K562 (cell line): ENCODE data around the gene SPATA45. TPM values are rescaled to one million over a fixed set of nuclear protein-coding genes. Genes with fewer than 3 reads are reported as not detected.
A peak's percentile ranks its signal among the peaks of the same experiment; 100 is the strongest.

Experiments
- ATAC-seq: fragments of 200-7000 bp; cut with Tn5 transposase; 3 replicates; pipeline ENCODE4 v1.9.1; 2020; ENCODE audit warnings: moderate library complexity
- BruUV-seq: library from RNA; stranded (reverse); fragments of 400-500 nt; replicated peaks from 2 replicates; lab custom pipeline; 2021; lab: Mats Ljungman, UMichigan
- CTCF ChIA-PET: fragments of 300-600 bp; formaldehyde crosslinking; extraction: SDS; loops from one replicate; lab custom pipeline; 2021; ENCODE audit warnings: low intra/inter-chr PET ratio; lab: Yijun Ruan, JAX
- POLR2A ChIA-PET: fragments of 300-600, 350-650 bp; sonication (Branson Sonifier 250); formaldehyde crosslinking; extraction: SDS; loops from one replicate; lab custom pipeline; 2021; ENCODE audit warnings: antibody characterized with exemption, inconsistent platforms; lab: Yijun Ruan, JAX
- DNase-seq, 4 experiments: peaks; one replicate each; pipeline versions ENCODE4 v3.0.0 to v3.0.0-alpha.2; 2011 to 2018; ENCODE audit warnings: low spot score in 3 of 4, mixed read lengths in 3 of 4; ENCODE audit errors: extremely low read depth in 1 of 4
- FAIRE-seq: peaks from 2 replicates; lab custom pipeline; 2011; peaks lifted over from hg19 to GRCh38; lab: Jason Lieb, UNC
- H2AFZ ChIP-seq: 2 replicates; pipeline ENCODE4 v1.6.0; 2011; ENCODE audit warnings: low read depth, low read length, control low read depth, inconsistent platforms
- H3K27ac ChIP-seq: fragments of 200-600 bp; 3 replicates; pipeline ENCODE4 v1.8.0; 2011; ENCODE audit warnings: low read depth, mild to moderate bottlenecking, control low read depth, inconsistent platforms, low read length, moderate library complexity, mixed read lengths; ENCODE audit errors: extremely low read depth
- H3K27me3 ChIP-seq, 2 experiments: fragments of 300-600 bp in 1 of 2; 2 replicates in 1 of 2; 3 replicates in 1 of 2; pipeline versions ENCODE4 v1.6.0 to v1.8.0; 2011; ENCODE audit warnings: inconsistent platforms in 2 of 2, low read length in 2 of 2, mild to moderate bottlenecking in 1 of 2, mixed read lengths in 1 of 2, moderate library complexity in 1 of 2; ENCODE audit not compliant: control insufficient read depth in 2 of 2, insufficient read depth in 2 of 2
- H3K36me3 ChIP-seq: fragments of 300-600 bp; 3 replicates; pipeline ENCODE4 v1.8.0; 2011; ENCODE audit warnings: mild to moderate bottlenecking, low read length, inconsistent platforms; ENCODE audit not compliant: control insufficient read depth, insufficient read depth
- H3K4me1 ChIP-seq, 2 experiments: fragments of 200-600 bp in 1 of 2; replicated peaks in 1 of 2; 2 replicates in 1 of 2; 3 replicates in 1 of 2; pipeline versions ENCODE4 v1.5.1 to v1.8.0; 2011; ENCODE audit warnings: inconsistent platforms in 2 of 2, low read length in 2 of 2, mild to moderate bottlenecking in 1 of 2, mixed read lengths in 1 of 2, moderate library complexity in 1 of 2; ENCODE audit not compliant: control insufficient read depth in 2 of 2, insufficient read depth in 2 of 2
- H3K4me2 ChIP-seq: 2 replicates; pipeline ENCODE4 v1.6.1; 2011; ENCODE audit warnings: low read length, control low read depth, inconsistent platforms, mixed read lengths; ENCODE audit not compliant: insufficient read depth
- H3K4me3 ChIP-seq: fragments of 200-600 bp; sonication (generic), shearing (Covaris generic); 2 replicates; pipeline ENCODE4 v1.5.1; 2016; ENCODE audit warnings: control low read depth, inconsistent platforms
- H3K79me2 ChIP-seq: fragments of 200-600 bp; 3 replicates; pipeline ENCODE4 v1.8.0; 2011; ENCODE audit warnings: low read length, inconsistent platforms; ENCODE audit not compliant: control insufficient read depth, insufficient read depth
- H3K9ac ChIP-seq, 2 experiments: 2 replicates each; pipeline versions ENCODE4 v1.6.0 to v1.6.1; 2011; ENCODE audit warnings: low read depth in 2 of 2, low read length in 2 of 2, control low read depth in 1 of 2, inconsistent platforms in 1 of 2, mild to moderate bottlenecking in 1 of 2, mixed read lengths in 1 of 2; ENCODE audit not compliant: insufficient read depth in 1 of 2
- H3K9me1 ChIP-seq: one replicate; pipeline ENCODE4 v1.6.0; 2011; ENCODE audit warnings: inconsistent platforms, mild to moderate bottlenecking, low read length, moderate library complexity; ENCODE audit not compliant: control insufficient read depth, insufficient read depth
- H3K9me3 ChIP-seq: replicated peaks from 2 replicates; pipeline ENCODE4 v1.5.1; 2011; ENCODE audit warnings: low read depth, low read length, inconsistent platforms; ENCODE audit not compliant: control insufficient read depth, insufficient read depth
- H4K20me1 ChIP-seq: replicated peaks from 2 replicates; pipeline ENCODE4 v1.6.1; 2011; ENCODE audit warnings: low read length, inconsistent platforms, mixed read lengths; ENCODE audit not compliant: control insufficient read depth, insufficient read depth
- BRF1 ChIP-seq: IDR thresholded peaks from 3 replicates; pipeline ENCODE4 v1.6.1; 2011; ENCODE audit warnings: borderline replicate concordance, mild to moderate bottlenecking; ENCODE audit not compliant: insufficient read length; ENCODE audit errors: extremely low read depth
- ELF4 ChIP-seq: fragments of 450-650 bp; formaldehyde crosslinking; IDR thresholded peaks from 2 replicates; pipeline ENCODE4 v1.4.0; 2022; ENCODE audit warnings: missing genetic modification characterization
- IRF2 ChIP-seq: sonication (generic); formaldehyde crosslinking; IDR thresholded peaks from 2 replicates; pipeline ENCODE4 v1.8.1; 2022; ENCODE audit warnings: mild to moderate bottlenecking, missing genetic modification reagents
- MEIS2 ChIP-seq: fragments of 450-650 bp; IDR thresholded peaks from 2 replicates; pipeline ENCODE4 v1.6.1; 2014; ENCODE audit warnings: mild to moderate bottlenecking; ENCODE audit not compliant: partially characterized antibody
- MTA1 ChIP-seq: fragments of 450-650 bp; IDR thresholded peaks from 2 replicates; pipeline ENCODE4 v1.6.1; 2017; ENCODE audit warnings: borderline replicate concordance
- NCOA1 ChIP-seq: fragments of 450-650 bp; IDR thresholded peaks from 2 replicates; pipeline ENCODE4 v1.6.1; 2016; ENCODE audit warnings: low read depth
- NEUROD1 ChIP-seq: fragments of 150-350 bp; IDR thresholded peaks from 2 replicates; pipeline ENCODE4 v1.6.1; 2014; ENCODE audit warnings: borderline replicate concordance, low read length, low read depth; ENCODE audit not compliant: partially characterized antibody
- NFE2 ChIP-seq: IDR thresholded peaks from 2 replicates; pipeline ENCODE4 v1.6.1; 2014; ENCODE audit warnings: antibody characterized with exemption, low read depth
- NFIC ChIP-seq: fragments of 450-650 bp; IDR thresholded peaks from 2 replicates; pipeline ENCODE4 v1.6.1; 2017; ENCODE audit warnings: mild to moderate bottlenecking, inconsistent platforms
- TAF15 ChIP-seq: fragments of 200-400 bp; formaldehyde crosslinking; IDR thresholded peaks from 2 replicates; pipeline ENCODE4 v1.6.1; 2017; ENCODE audit warnings: mild to moderate bottlenecking, low read depth, low read length, moderate library complexity
- XRCC3 ChIP-seq: fragments of 450-650 bp; IDR thresholded peaks from 2 replicates; pipeline ENCODE4 v1.6.1; 2017; ENCODE audit warnings: mild to moderate bottlenecking, moderate library complexity
- ZNF175 ChIP-seq: fragments of 200-800 bp; sonication (Bioruptor generic); IDR thresholded peaks from 2 replicates; pipeline ENCODE4 v1.6.1; 2016; ENCODE audit warnings: low read depth, mild to moderate bottlenecking, missing genetic modification characterization, missing compliant biosample characterization
- ZNF830 ChIP-seq: fragments of 250-450 bp; sonication (Bioruptor Pico); IDR thresholded peaks from 2 replicates; pipeline ENCODE4 v1.5.0; 2021; ENCODE audit warnings: mild to moderate bottlenecking
- WGBS: fragments of 100-300 bp; shearing (Covaris generic); methylation state at CpG from one replicate; pipeline ENCODE4 v1.1.6; 2016; ENCODE audit warnings: low coverage, mixed read lengths; ENCODE audit not compliant: insufficient coverage; ENCODE audit errors: missing lambda C conversion rate; 5-methylcytosine and 5-hydroxymethylcytosine counted together
- in situ Hi-C: fragments of 300-500 bp; cut with MboI; formaldehyde crosslinking; loops from 4 replicates; pipeline ENCODE4 v1.15.0; 2018; ENCODE audit warnings: inconsistent platforms, mixed read lengths
- intact Hi-C: fragments of 100-400 bp; cut with micrococcal nuclease; formaldehyde crosslinking; loops from 2 replicates; pipeline ENCODE4 v1.14.2; 2022
- polyA plus RNA-seq, 8 experiments: library from polyadenylated mRNA; depleted of rRNA in 4 of 8; stranded (reverse) in 5 of 8; unstranded in 3 of 8; fragments of >200 nt; fragmentation: Nextera tagmentation in 2 of 8; fragmentation: Illumina TruSeq in 1 of 8; extraction: Ambion mirVana in 2 of 8; extraction: Trizol in 1 of 8; gene quantifications; 2 replicates each; pipeline versions ENCODE4 v1.2.1 to v1.2.3, GENCODE V29; 2011 to 2014; ENCODE audit warnings: inconsistent platforms in 1 of 8, missing spikeins in 1 of 8
- total RNA-seq, 7 experiments: library from RNA; depleted of rRNA in 6 of 7; stranded (reverse); fragments of >200 nt in 6 of 7; fragmentation: Illumina TruSeq in 2 of 7; extraction: Trizol in 2 of 7; gene quantifications; 2 replicates each; pipeline versions ENCODE4 v1.2.1 to v1.2.3, GENCODE V29; 2011 to 2021; ENCODE audit warnings: low replicate concordance in 1 of 7
- TF ChIP-seq, protein P1 (sequence below): fragments of 450-650 bp; conservative IDR thresholded peaks from 2 replicates; pipeline ENCODE4 v1.6.1; 2016; ENCODE audit warnings: missing genetic modification characterization, low read depth, mild to moderate bottlenecking, control low read depth, missing compliant biosample characterization
- TF ChIP-seq, protein P2 (sequence below): fragments of 250-450 bp; sonication (Bioruptor Pico); IDR thresholded peaks from 2 replicates; pipeline ENCODE4 v1.4.0; 2020; ENCODE audit warnings: mild to moderate bottlenecking
- TF ChIP-seq, protein P3 (sequence below): fragments of 450-650 bp; IDR thresholded peaks from 2 replicates; pipeline ENCODE4 v1.6.1; 2017; ENCODE audit warnings: antibody characterized with exemption, mild to moderate bottlenecking

Gene SPATA45
- total and polyA plus RNA-seq, 9 of the 15 experiments (the other 6 are each of a cell fraction or from before 2014, with no cell fraction given): 0.18 TPM; not detected in 8

DNA sequence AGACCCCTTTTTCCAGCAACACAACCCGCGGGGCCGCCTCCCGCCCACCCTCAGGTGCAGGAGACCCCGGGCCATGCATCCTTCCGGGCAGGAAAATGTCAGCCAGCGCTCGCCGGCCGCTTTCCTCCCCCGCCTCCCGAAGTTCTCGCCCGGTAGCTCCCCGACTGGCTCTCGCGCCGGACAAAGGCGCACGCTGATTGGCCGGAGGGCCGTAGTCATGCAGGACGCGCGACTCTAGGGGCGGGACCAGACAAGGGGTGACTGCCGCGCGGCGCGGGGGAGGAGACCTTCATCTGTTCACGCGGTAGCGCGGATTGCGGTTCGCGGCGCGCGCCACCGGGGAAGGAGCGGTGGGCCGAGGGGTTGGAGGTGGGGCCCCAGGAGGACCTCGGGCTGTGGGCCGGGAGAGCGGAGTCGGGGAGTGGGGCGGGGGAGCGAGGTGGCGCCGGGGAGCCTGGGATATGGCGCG lies 10.6 kb upstream of the SPATA45 start, which contains the start of gene FLVCR1:
Gene FLVCR1 (plus strand): TSS at position 284 of the 469 bp plus-strand sequence. CDS start 178 bp downstream, at position 462.
- no peaks in the 10 kb centered on the region for H3K27me3 ChIP-seq
- peak; percentile 96 for ATAC-seq
- H3K4me2 ChIP-seq: peak within 1 kb of the TSS; percentile 97
- H3K79me2 ChIP-seq: peaks cover 48% of the 10 kb centered on the region
- peak; percentile 90 for FAIRE-seq
- peaks cover 13% of the 10 kb centered on the region; the same call in 1 of the 2 replicates for H4K20me1 ChIP-seq
- no peaks in the 10 kb centered on the region for H3K9me1 ChIP-seq
- under 1% methylated on average over 39 of the region's 54 CpGs for WGBS
- H2AFZ ChIP-seq: peak within 1 kb of the TSS; percentile 97
- intact Hi-C loops: loop anchor here (5.0 kb wide), 1 partner anchor 59 kb away; no protein-coding TSS in a partner anchor
- ChIA-PET POLR2A (interaction anchor here (0.6 to 1.5 kb wide), 20 partner anchors 10 to 519 kb away, joined by 3 to 12 read pairs (median 4); partner anchors contain the start of gene SPATA45), CTCF (no interaction called here)
- H3K9ac ChIP-seq: peak within 1 kb of the TSS; percentile 77 to 92
- DNase-seq: peak; percentile 99 to 100 (median 100)
- H3K4me1 ChIP-seq: peaks cover 29 to 31% of the 10 kb centered on the region in 2 experiments; a peak in 4 of 5 replicates
- BruUV-seq: no TSS peak
- H3K27ac ChIP-seq: peak within 1 kb of the TSS; percentile 85
- H3K4me3 ChIP-seq: peak within 1 kb of the TSS; percentile 69
- no peaks in the 10 kb centered on the region for H3K9me3 ChIP-seq
- in situ Hi-C loops: no loop called here
- peaks cover 12% of the 10 kb centered on the region; the same call in 2 of the 3 replicates for H3K36me3 ChIP-seq
- TF ChIP-seq NEUROD1 (peak; percentile 53), XRCC3 (no peak), MTA1 (peak; percentile 77; the same call in 1 of the 2 replicates), MEIS2 (no peak), ELF4 (CRISPR knock-in tag) (0 out of 2 replicates have a peak, but pooled peaks have one; percentile 39), IRF2 (CRISPR knock-in tag) (no peak), BRF1 (no peak), NFIC (0 out of 2 replicates have a peak, but pooled peaks have one; percentile 41), NCOA1 (no peak), ZNF830 (CRISPR knock-in tag) (no peak), TAF15 (no peak), NFE2 (no peak), ZNF175 (CRISPR knock-in tag) (0 out of 2 replicates have a peak, but pooled peaks have one; percentile 56)
- TF ChIP-seq, protein P1, sequence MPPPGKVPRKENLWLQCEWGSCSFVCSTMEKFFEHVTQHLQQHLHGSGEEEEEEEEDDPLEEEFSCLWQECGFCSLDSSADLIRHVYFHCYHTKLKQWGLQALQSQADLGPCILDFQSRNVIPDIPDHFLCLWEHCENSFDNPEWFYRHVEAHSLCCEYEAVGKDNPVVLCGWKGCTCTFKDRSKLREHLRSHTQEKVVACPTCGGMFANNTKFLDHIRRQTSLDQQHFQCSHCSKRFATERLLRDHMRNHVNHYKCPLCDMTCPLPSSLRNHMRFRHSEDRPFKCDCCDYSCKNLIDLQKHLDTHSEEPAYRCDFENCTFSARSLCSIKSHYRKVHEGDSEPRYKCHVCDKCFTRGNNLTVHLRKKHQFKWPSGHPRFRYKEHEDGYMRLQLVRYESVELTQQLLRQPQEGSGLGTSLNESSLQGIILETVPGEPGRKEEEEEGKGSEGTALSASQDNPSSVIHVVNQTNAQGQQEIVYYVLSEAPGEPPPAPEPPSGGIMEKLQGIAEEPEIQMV (tag): no peak
- TF ChIP-seq, protein P2, sequence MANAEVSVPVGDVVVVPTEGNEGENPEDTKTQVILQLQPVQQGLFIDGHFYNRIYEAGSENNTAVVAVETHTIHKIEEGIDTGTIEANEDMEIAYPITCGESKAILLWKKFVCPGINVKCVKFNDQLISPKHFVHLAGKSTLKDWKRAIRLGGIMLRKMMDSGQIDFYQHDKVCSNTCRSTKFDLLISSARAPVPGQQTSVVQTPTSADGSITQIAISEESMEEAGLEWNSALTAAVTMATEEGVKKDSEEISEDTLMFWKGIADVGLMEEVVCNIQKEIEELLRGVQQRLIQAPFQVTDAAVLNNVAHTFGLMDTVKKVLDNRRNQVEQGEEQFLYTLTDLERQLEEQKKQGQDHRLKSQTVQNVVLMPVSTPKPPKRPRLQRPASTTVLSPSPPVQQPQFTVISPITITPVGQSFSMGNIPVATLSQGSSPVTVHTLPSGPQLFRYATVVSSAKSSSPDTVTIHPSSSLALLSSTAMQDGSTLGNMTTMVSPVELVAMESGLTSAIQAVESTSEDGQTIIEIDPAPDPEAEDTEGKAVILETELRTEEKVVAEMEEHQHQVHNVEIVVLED (CRISPR knock-in tag): peak; percentile 31; the same call in 1 of the 2 replicates
- TF ChIP-seq, protein P3, sequence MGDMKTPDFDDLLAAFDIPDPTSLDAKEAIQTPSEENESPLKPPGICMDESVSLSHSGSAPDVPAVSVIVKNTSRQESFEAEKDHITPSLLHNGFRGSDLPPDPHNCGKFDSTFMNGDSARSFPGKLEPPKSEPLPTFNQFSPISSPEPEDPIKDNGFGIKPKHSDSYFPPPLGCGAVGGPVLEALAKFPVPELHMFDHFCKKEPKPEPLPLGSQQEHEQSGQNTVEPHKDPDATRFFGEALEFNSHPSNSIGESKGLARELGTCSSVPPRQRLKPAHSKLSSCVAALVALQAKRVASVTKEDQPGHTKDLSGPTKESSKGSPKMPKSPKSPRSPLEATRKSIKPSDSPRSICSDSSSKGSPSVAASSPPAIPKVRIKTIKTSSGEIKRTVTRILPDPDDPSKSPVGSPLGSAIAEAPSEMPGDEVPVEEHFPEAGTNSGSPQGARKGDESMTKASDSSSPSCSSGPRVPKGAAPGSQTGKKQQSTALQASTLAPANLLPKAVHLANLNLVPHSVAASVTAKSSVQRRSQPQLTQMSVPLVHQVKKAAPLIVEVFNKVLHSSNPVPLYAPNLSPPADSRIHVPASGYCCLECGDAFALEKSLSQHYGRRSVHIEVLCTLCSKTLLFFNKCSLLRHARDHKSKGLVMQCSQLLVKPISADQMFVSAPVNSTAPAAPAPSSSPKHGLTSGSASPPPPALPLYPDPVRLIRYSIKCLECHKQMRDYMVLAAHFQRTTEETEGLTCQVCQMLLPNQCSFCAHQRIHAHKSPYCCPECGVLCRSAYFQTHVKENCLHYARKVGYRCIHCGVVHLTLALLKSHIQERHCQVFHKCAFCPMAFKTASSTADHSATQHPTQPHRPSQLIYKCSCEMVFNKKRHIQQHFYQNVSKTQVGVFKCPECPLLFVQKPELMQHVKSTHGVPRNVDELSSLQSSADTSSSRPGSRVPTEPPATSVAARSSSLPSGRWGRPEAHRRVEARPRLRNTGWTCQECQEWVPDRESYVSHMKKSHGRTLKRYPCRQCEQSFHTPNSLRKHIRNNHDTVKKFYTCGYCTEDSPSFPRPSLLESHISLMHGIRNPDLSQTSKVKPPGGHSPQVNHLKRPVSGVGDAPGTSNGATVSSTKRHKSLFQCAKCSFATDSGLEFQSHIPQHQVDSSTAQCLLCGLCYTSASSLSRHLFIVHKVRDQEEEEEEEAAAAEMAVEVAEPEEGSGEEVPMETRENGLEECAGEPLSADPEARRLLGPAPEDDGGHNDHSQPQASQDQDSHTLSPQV: no peak
